Skeletal muscle cell (primary cell): ENCODE data around the gene AATF.

Experiments used
- DNase-seq: peaks from one replicate; pipeline ENCODE4 v3.0.0-alpha.2; 2010; ENCODE audit warnings: low read depth
- H3K4me3 ChIP-seq: 2 replicates; pipeline ENCODE4 v1.5.1; 2011; ENCODE audit warnings: low read depth, mild to moderate bottlenecking, control low read depth, low read length, moderate library complexity

The AATF gene

GRCh38 chr17:36929851-36930582 lies 18.7 kb upstream of the AATF start:
- DNase-seq, result no peak

GRCh38 chr17:36930583-36930900 lies 18.2 kb upstream of the AATF start:
- no peak overlapping the region for H3K4me3 ChIP-seq
- no peak for DNase-seq

More at GRCh38 chr17:36929851-36930582, 18.7 kb upstream of the AATF start:
- H3K4me3 ChIP-seq, result no peak overlapping the region

GRCh38 chr17:36931096-36931696 lies 17.6 kb upstream of the AATF start:
- no peak overlapping the region for H3K4me3 ChIP-seq
- DNase-seq, result no peak

GRCh38 chr17:36931697-36932382 lies 16.9 kb upstream of the AATF start:
- H3K4me3 ChIP-seq, result no peak overlapping the region
- no peak for DNase-seq

GRCh38 chr17:36932383-36932693 lies 16.4 kb upstream of the AATF start:
- H3K4me3 ChIP-seq, result no peak overlapping the region
- no peak for DNase-seq

GRCh38 chr17:36932694-36933511 lies 15.9 kb upstream of the AATF start:
- no peak for DNase-seq
- no peak overlapping the region for H3K4me3 ChIP-seq

- H3K4me3 ChIP-seq, result no peak overlapping the region
- no peak for DNase-seq
These were observed 15.1 kb upstream of the AATF start for GRCh38 chr17:36933512-36934143.

GRCh38 chr17:36934144-36934691 lies 14.5 kb upstream of the AATF start:
- H3K4me3 ChIP-seq, result no peak overlapping the region
- DNase-seq, result no peak

- DNase-seq, result no peak
- H3K4me3 ChIP-seq, result no peak overlapping the region
These were observed 13.8 kb upstream of the AATF start for GRCh38 chr17:36934692-36935630.

- no peak overlapping the region for H3K4me3 ChIP-seq
- no peak for DNase-seq
These were observed 12.9 kb upstream of the AATF start for GRCh38 chr17:36935671-36936454.

GRCh38 chr17:36936455-36937000 lies 12.2 kb upstream of the AATF start:
- no peak overlapping the region for H3K4me3 ChIP-seq

GRCh38 chr17:36937001-36937958 lies 11.5 kb upstream of the AATF start, which contains the start of gene LHX1:
Gene LHX1, plus strand, starts transcription at chr17:36937475. Its CDS starts 723 bp downstream, at chr17:36938198.
- no peak for DNase-seq
- H3K4me3 ChIP-seq, result no peak within 1 kb of the TSS

More at GRCh38 chr17:36936455-36937000, 12.2 kb upstream of the AATF start:
- no peak for DNase-seq

- no peak overlapping the region for H3K4me3 ChIP-seq
- no peak for DNase-seq
These were observed 10.7 kb upstream of the AATF start for GRCh38 chr17:36937959-36938565.

- H3K4me3 ChIP-seq, result no peak overlapping the region
- no peak for DNase-seq
These were observed 10.1 kb upstream of the AATF start for GRCh38 chr17:36938566-36939051.

GRCh38 chr17:36939052-36939801 lies 9.5 kb upstream of the AATF start:
- no peak for DNase-seq
- H3K4me3 ChIP-seq, result no peak overlapping the region
